ENCODE data around the gene CBR1. TPM values are rescaled to one million over a fixed set of nuclear protein-coding genes. Genes with fewer than 3 reads are reported as not detected.
A peak's percentile ranks its signal among the peaks of the same experiment; 100 is the strongest.

The CBR1 gene
- total RNA-seq, 4 donors from 2014 or later: 159 to 406 (median 222) TPM

- no peaks in the 10 kb centered on the region for H3K9me3 ChIP-seq
- peak; percentile 33 to 56 for DNase-seq (ENCODE audit: low spot score in 2 of 2)
- peak overlapping the region in 1 of 4 donors; percentile 50 for H3K27ac ChIP-seq
- no peaks in the 10 kb centered on the region for H3K36me3 ChIP-seq
- no peaks in the 10 kb centered on the region for H3K27me3 ChIP-seq
- H3K4me1 ChIP-seq: peaks cover 0 to 23% (median 2%) of the 10 kb centered on the region in 4 donors
- 23 to 32% methylated on average over 25 to 29 of the region's 29 CpGs for WGBS, 2 donors
- TF ChIP-seq CTCF (IDR thresholded peaks at IDR 0.05) (peak; percentile 42 to 61 (median 48)), EP300 (IDR thresholded peaks at IDR 0.05) (no peak)
- peak overlapping the region; percentile 1 to 45 (median 16) for H3K4me3 ChIP-seq
Observed at GRCh38 chr21:36104317-36105300, 34.8 kb downstream of the CBR1 start.

GRCh38 chr21:36105327-36105842, 35.6 kb downstream of the CBR1 start:
- Histone ChIP-seq H3K27ac (peak overlapping the region in 2 of 4 donors; percentile 36 to 50), H3K4me3 (peak overlapping the region in 3 of 4 donors; percentile 4 to 45 (median 27)), H3K36me3 (no peaks in the 10 kb centered on the region), H3K27me3 (no peaks in the 10 kb centered on the region), H3K4me1 (peaks cover 0 to 23% (median 2%) of the 10 kb centered on the region in 4 donors), H3K9me3 (no peaks in the 10 kb centered on the region)
- DNase-seq (ENCODE audit: low spot score in 2 of 2): no peak
- 54 to 57% methylated on average over 4 of the region's 4 CpGs for WGBS, 2 donors
- TF ChIP-seq EP300 (IDR thresholded peaks at IDR 0.05): no peak
- no peak for TF ChIP-seq POLR2A (IDR thresholded peaks at IDR 0.05)
- no peak for TF ChIP-seq CTCF (IDR thresholded peaks at IDR 0.05)

- Histone ChIP-seq H3K27ac (no peak overlapping the region), H3K4me3 (no peak overlapping the region), H3K36me3 (no peaks in the 10 kb centered on the region), H3K4me1 (peaks cover 0 to 29% (median 0%) of the 10 kb centered on the region in 4 donors), H3K9me3 (no peaks in the 10 kb centered on the region), H3K27me3 (no peaks in the 10 kb centered on the region)
- DNase-seq (ENCODE audit: low spot score in 2 of 2): no peak
- TF ChIP-seq POLR2A (IDR thresholded peaks at IDR 0.05) (no peak), CTCF (IDR thresholded peaks at IDR 0.05) (no peak), EP300 (IDR thresholded peaks at IDR 0.05) (no peak)
- 92 to 94% methylated on average over 10 of the region's 10 CpGs for WGBS, 2 donors
Observed at GRCh38 chr21:36109868-36110267, 40.0 kb downstream of the CBR1 start.

GRCh38 chr21:36111238-36111637, 41.4 kb downstream of the CBR1 start:
- Histone ChIP-seq H3K4me3 (no peak overlapping the region), H3K9me3 (no peaks in the 10 kb centered on the region), H3K27me3 (no peaks in the 10 kb centered on the region), H3K36me3 (no peaks in the 10 kb centered on the region), H3K27ac (no peak overlapping the region), H3K4me1 (peaks cover 0 to 16% (median 0%) of the 10 kb centered on the region in 4 donors)
- WGBS, 2 donors: 71 to 87% methylated on average over 8 of the region's 8 CpGs
- DNase-seq (ENCODE audit: low spot score in 2 of 2): no peak
- TF ChIP-seq CTCF (IDR thresholded peaks at IDR 0.05) (no peak), POLR2A (IDR thresholded peaks at IDR 0.05) (no peak)
